HG03095 (cell line): ENCODE data around the gene PDCD11.
"Not testable (repeated sequence)": the region's sequence is repeated elsewhere in the genome, so short reads cannot be mapped to it uniquely, and the experiment has no call there.

Experiments
- ATAC-seq: cut with Tn5 transposase; IDR thresholded peaks from one replicate; pipeline ENCODE4 v1.9.1; 2021; ENCODE audit warnings: moderate library complexity; ENCODE audit not compliant: unreplicated experiment

The PDCD11 gene

DNA sequence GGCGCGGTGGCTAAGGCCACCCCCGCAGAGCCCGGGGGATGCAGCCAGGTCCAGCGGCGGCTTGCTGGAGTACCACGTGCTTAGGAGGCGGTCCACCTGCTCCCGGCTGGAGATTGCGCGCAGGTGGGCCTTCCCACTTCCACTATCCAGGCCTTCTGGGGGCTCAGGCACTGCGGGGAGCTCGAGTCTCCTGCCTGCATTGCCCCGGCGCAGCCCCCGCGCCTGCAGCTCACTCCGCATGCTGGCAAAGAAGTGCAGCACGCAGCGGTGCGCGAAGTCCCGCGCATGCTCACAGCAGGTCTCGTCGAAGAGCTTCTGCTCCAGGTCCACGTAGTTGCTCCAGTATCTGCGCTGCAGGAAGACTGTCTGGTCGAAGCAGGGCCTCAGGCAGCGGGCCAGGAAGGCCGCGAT, 76.8 kb downstream of the PDCD11 start:
- no peak for ATAC-seq

- ATAC-seq = no peak
Observed at GRCh38 chr10:103474077-103474476, 77.7 kb downstream of the PDCD11 start.

GRCh38 chr10:103475437-103475836, 79.0 kb downstream of the PDCD11 start:
- no peak for ATAC-seq

DNA sequence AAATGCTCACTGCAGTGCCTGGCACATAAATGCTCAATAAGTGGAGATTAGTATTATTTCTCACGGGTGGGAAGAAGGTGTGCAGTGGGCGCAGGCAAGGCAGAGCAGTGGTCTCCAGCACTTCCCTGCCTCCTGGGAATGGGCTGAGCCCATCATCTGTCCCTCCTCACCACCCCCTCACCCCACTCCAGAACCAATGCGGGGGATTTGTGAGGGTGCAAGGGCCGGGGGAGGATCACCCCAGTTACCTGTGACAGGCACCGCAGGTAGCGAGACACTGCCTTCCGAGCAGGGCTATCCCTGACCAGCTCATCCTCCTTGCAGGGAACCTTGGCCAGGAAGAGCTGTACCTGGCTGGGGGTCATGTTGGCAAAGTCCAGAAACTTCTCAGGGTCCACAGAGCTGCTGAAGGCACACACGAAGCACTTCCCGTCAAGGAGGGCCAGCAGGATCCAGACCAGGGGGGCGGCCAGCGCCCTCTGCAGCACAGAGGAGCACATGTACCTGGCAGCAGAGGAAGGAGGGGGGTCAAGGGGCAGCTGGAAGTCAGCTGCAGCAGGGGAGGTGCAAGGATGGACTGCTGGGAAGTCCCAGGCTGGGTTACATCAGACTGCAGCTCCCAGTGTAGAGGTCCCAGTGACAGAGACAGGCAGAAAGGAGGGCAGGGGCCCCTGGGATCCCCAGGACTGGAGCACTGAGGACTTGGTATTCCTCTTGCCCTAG, 79.8 kb downstream of the PDCD11 start:
- peak; percentile 43 for ATAC-seq

GRCh38 chr10:103478671-103479070, 82.2 kb downstream of the PDCD11 start:
- no peak for ATAC-seq

DNA sequence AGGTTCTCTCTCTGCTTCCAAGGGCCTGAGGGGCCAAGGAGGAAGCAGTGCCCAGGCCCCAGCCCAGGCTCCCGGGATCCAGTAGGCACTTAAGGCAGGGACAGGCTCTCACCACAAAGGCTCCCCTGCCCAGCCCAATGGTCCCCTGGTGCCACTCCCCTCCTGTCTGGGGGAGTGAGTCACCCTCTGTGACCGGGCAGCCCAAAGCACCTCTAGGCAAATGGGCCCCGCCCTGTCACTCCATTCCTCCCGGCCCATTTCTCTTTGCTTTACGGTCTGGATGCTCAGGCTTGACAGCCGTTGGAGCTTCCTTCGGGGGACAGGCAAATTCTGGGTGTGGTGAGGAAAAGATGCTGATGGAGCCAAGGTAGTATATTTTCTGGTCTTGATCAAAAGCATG, 82.7 kb downstream of the PDCD11 start, which contains the start of gene CALHM3:
TSS of gene CALHM3 (minus strand) at position 106 of the 400 bp plus-strand sequence. CDS start 208 bp downstream, outside the sequence.
- no peak for ATAC-seq

DNA sequence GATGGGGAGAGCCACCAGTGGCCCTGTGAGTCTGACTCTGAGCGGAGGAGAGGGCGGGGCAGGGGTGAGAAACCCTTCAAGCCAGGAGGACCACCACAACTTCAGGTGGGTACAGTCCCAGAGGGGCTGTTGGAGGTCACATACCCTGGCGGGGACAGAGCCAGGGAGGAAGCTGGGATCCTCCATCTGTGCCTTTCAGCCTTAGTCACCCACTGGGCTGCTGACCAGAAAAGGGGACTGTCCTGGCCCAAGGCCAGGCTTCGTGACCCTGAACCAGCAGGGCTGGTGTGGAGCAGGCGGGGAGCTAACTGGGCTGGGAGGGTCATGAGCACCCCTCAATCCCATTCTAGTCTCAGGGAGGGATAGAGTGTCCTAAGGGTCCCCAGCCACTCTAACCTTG, 84.1 kb downstream of the PDCD11 start:
- no peak for ATAC-seq

DNA sequence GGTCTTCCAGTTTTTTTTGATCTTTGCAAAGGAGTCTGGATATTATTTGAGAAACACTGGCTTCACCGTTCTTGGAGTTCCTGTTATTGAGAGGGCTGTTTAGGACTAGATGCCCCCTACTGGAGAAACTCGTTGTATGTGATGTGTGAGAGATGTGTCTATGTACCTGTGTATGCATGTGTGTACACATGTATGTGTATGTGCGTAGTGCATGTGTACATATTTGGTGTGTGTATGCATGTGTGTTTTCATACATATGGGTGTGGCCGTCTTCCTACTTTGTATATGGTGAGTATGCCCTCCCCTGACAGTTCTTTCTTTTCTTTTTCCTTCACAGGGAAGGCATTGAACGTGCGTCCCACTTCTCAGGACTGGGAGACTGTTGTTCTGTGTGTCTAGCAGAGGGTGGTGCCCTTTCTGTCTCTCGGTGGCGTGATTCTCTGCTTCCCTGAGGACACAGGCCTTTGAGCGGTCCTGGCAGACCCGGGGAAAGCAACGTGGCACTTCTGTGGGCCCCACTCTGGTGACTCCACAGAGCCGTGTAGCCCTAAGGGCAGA, 85.6 kb downstream of the PDCD11 start:
- no peak for ATAC-seq

GRCh38 chr10:103486635-103487409, 90.4 kb downstream of the PDCD11 start:
- not testable (repeated sequence) for ATAC-seq

GRCh38 chr10:103487410-103487708, 90.9 kb downstream of the PDCD11 start:
- no peak for ATAC-seq

- ATAC-seq = peak; percentile 24
Observed at GRCh38 chr10:103490986-103491314, 94.5 kb downstream of the PDCD11 start.

- no peak for ATAC-seq
Observed at GRCh38 chr10:103491729-103492364, 95.4 kb downstream of the PDCD11 start.

DNA sequence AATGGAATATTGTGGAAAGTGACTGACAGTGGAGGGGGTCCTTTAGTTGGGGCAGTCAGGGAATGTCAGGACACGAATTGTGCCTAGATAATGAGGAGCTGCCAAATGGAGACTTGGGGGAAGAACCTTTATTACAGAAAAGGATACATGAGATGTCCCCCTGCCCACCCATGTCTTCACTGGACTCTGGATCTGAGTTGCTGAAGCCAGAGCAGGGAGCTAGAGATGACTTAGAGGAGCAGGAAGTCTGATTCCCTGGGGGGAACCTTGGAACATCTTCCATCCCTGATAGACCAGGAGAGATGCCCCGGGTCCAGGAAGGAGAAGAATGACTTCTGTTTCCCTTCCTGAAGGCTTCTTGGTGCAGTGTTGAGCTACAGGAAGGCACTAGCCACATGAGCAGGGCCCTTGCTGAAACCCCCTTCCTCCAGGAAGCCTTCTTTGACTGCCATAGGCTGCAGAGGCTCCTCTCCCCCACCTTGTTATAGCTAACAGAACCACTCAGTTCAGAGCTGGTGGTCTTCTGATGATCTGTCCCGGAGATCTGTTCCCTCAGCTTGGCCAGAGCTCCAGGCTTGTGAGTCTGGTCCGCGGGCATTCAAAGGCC, 96.3 kb downstream of the PDCD11 start:
- ATAC-seq = no peak

DNA sequence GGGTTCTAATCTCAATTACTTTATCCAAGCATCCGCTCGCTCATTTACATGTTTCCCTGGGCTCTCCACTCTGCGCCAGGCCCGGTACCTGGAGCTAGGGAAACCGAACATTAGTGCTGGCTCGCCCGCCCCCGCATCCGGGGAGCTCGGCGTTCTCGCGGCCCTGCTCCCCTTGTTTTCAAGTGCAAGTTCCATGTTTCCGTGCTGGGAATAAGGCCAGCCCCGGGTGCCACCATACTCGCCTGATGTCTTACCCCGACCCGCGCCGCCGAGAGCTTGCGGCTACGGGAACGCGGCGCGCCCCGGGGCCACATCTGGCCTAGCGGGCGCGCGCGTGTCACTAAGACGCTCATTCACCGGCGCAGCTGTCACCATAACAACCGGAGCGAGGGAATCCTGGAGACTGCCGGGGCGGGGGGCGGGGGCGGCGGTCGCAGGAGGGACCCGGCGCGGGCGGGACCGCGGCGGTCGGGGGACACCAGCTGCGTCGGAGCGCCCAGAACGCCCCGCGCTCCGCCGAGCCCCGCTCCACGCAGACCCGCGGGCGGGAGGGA, 97.0 kb downstream of the PDCD11 start, which contains the start of gene NEURL1:
TSS of gene NEURL1 (plus strand) at position 344 of the 554 bp plus-strand sequence. CDS start 683 bp downstream, outside the sequence.
- ATAC-seq = no peak

- no peak for ATAC-seq
Observed at GRCh38 chr10:103493916-103494877, 97.8 kb downstream of the PDCD11 start.

DNA sequence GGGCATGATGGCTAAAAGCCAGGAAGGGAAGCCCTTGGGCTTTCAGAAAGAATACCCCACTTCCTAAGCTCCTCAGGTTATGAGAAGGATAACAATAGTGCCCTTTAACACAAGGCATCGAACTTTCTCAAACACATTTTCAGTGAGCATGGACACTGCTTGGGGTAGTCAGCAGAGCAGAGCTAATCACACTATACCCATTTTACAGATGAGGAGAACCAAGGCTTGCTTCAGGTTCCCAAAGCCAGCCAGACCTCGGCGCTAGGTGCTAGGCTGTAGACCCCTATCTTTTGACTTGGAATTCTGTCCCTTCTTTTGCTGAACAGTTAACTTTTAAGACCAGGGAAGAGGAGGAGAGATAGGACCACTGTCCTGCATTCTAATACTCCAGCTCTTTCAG, 98.9 kb downstream of the PDCD11 start:
- no peak for ATAC-seq
